HepG2 (cell line): Measurements from ENCODE around the gene CCDC74A. TPM values are rescaled to one million over a fixed set of nuclear protein-coding genes. Genes with fewer than 3 reads are reported as not detected.

Source experiments
- ATAC-seq: fragments of 200-7000 bp; cut with Tn5 transposase; 3 replicates; pipeline ENCODE4 v1.9.1; 2020; ENCODE audit warnings: mild to moderate bottlenecking, moderate library complexity
- BruUV-seq: library from RNA; stranded (reverse); fragments of 400-500 nt; replicated peaks from 2 replicates; lab custom pipeline; 2021; lab: Mats Ljungman, UMichigan
- CTCF ChIA-PET: fragments of 300-600 bp; formaldehyde crosslinking; extraction: SDS; loops from one replicate; lab custom pipeline; 2021; ENCODE audit warnings: low total read pairs, inconsistent platforms, low intra/inter-chr PET ratio; lab: Yijun Ruan, JAX
- POLR2A ChIA-PET: fragments of 350-600 bp; sonication (Branson Sonifier 250); formaldehyde crosslinking; loops from one replicate; lab custom pipeline; 2020; ENCODE audit warnings: antibody characterized with exemption, inconsistent platforms; lab: Yijun Ruan, JAX
- DNase-seq: peaks from one replicate; pipeline ENCODE4 v3.0.0-alpha.2; 2015; ENCODE audit warnings: low spot score
- FAIRE-seq: peaks from 3 replicates; lab custom pipeline; 2011; peaks lifted over from hg19 to GRCh38; lab: Jason Lieb, UNC
- H2AFZ ChIP-seq: one replicate; pipeline ENCODE4 v1.6.1; 2011; ENCODE audit warnings: low read length, inconsistent platforms
- H3K27ac ChIP-seq: fragments of 300-600 bp; 3 replicates; pipeline ENCODE4 v1.8.0; 2011; ENCODE audit warnings: mixed run types, mild to moderate bottlenecking, mixed read lengths, low read length, inconsistent platforms; ENCODE audit not compliant: insufficient read depth; ENCODE audit errors: extremely low read length
- H3K27me3 ChIP-seq, 2 experiments: fragments of 200-600 bp in 1 of 2; 2 replicates in 1 of 2; 3 replicates in 1 of 2; pipeline versions ENCODE4 v1.6.0 to v1.8.0; 2011; ENCODE audit warnings: low read length in 2 of 2, mild to moderate bottlenecking in 2 of 2, moderate library complexity in 2 of 2, inconsistent platforms in 1 of 2; ENCODE audit not compliant: insufficient read depth in 2 of 2, control insufficient read depth in 1 of 2
- H3K36me3 ChIP-seq, 2 experiments: fragments of 200-600 bp in 1 of 2; replicated peaks in 1 of 2; 2 replicates in 1 of 2; 3 replicates in 1 of 2; pipeline versions ENCODE4 v1.5.1 to v1.8.0; 2011; ENCODE audit warnings: low read length in 2 of 2, inconsistent platforms in 1 of 2; ENCODE audit not compliant: insufficient read depth in 2 of 2, control insufficient read depth in 1 of 2
- H3K4me1 ChIP-seq: 2 replicates; pipeline ENCODE4 v1.5.1; 2012; ENCODE audit warnings: low read length, inconsistent platforms; ENCODE audit not compliant: insufficient read depth
- H3K4me2 ChIP-seq: 2 replicates; pipeline ENCODE4 v1.6.0; 2011; ENCODE audit warnings: low read depth, low read length, inconsistent platforms
- H3K4me3 ChIP-seq, 3 experiments: fragments of 200-600 bp in 1 of 3; sonication (generic), shearing (Covaris generic) in 1 of 3; replicated peaks in 1 of 3; 2 replicates each; pipeline ENCODE4 v1.5.1; 2011 to 2016; ENCODE audit warnings: low read length in 3 of 3, inconsistent platforms in 2 of 3, low read depth in 2 of 3, mild to moderate bottlenecking in 2 of 3, control low read depth in 1 of 3, mixed read lengths in 1 of 3; ENCODE audit not compliant: insufficient read depth in 1 of 3
- H3K79me2 ChIP-seq: one replicate; pipeline ENCODE4 v1.6.1; 2011; ENCODE audit warnings: low read length, inconsistent platforms; ENCODE audit not compliant: insufficient read depth
- H3K9ac ChIP-seq: 2 replicates; pipeline ENCODE4 v1.6.0; 2011; ENCODE audit warnings: mild to moderate bottlenecking, low read depth, low read length, inconsistent platforms; ENCODE audit not compliant: insufficient read depth
- H3K9me3 ChIP-seq: 2 replicates; pipeline ENCODE4 v1.5.1; 2012; ENCODE audit warnings: mild to moderate bottlenecking, low read length
- H4K20me1 ChIP-seq: 2 replicates; pipeline ENCODE4 v1.6.0; 2011; ENCODE audit warnings: inconsistent platforms, mild to moderate bottlenecking, low read length, moderate library complexity; ENCODE audit not compliant: insufficient read depth
- GATA4 ChIP-seq: sonication (generic); IDR thresholded peaks from 2 replicates; pipeline ENCODE4 v1.6.1; 2016; ENCODE audit warnings: antibody characterized with exemption, low read depth, borderline replicate concordance
- NFKB2 ChIP-seq: sonication (generic); formaldehyde crosslinking; IDR thresholded peaks from 2 replicates; pipeline ENCODE4 v1.4.0; 2020; ENCODE audit warnings: missing genetic modification reagents, borderline replicate concordance
- PCBP2 ChIP-seq: fragments of 200-400 bp; formaldehyde crosslinking; optimal IDR thresholded peaks from 2 replicates; pipeline ENCODE3; 2018; ENCODE audit warnings: low read length, low read depth; ENCODE audit not compliant: poor library complexity, severe bottlenecking
- RFX1 ChIP-seq: fragments of 450-650 bp; IDR thresholded peaks from 2 replicates; pipeline ENCODE4 v1.6.1; 2017
- SIX4 ChIP-seq: sonication (generic); formaldehyde crosslinking; IDR thresholded peaks from 2 replicates; pipeline ENCODE4 v1.4.0; 2020; ENCODE audit warnings: missing genetic modification reagents
- SNRNP70 ChIP-seq: fragments of 200-400 bp; formaldehyde crosslinking; IDR thresholded peaks from 2 replicates; pipeline ENCODE4 v1.6.1; 2017; ENCODE audit warnings: mild to moderate bottlenecking, low read depth, low read length, moderate library complexity
- TBX3 ChIP-seq: fragments of 450-650 bp; IDR thresholded peaks from 2 replicates; pipeline ENCODE4 v1.6.1; 2017; ENCODE audit warnings: antibody characterized with exemption, mild to moderate bottlenecking, inconsistent platforms, borderline replicate concordance
- ZNF383 ChIP-seq: sonication (generic); formaldehyde crosslinking; IDR thresholded peaks from 2 replicates; pipeline ENCODE4 v1.4.0; 2020; ENCODE audit warnings: missing genetic modification reagents, mild to moderate bottlenecking, borderline replicate concordance
- ZNF557 ChIP-seq: sonication (generic); formaldehyde crosslinking; IDR thresholded peaks from 2 replicates; pipeline ENCODE4 v1.4.0; 2020; ENCODE audit warnings: missing genetic modification reagents
- ZNF558 ChIP-seq: sonication (generic); formaldehyde crosslinking; IDR thresholded peaks from 2 replicates; pipeline ENCODE4 v1.9.0; 2022; ENCODE audit warnings: mild to moderate bottlenecking, missing genetic modification reagents, borderline replicate concordance
- ZNF773 ChIP-seq: sonication (generic); formaldehyde crosslinking; IDR thresholded peaks from 2 replicates; pipeline ENCODE4 v1.4.0; 2020; ENCODE audit warnings: missing genetic modification reagents, borderline replicate concordance
- in situ Hi-C: cut with HindIII; loops from 2 replicates; pipeline ENCODE4 v1.10.0; 2017; ENCODE audit warnings: low pct_unique_long_range_greater_than_20kb; ENCODE audit not compliant: extremely low pct_ligation_motif_present
- intact Hi-C: fragments of 100-400 bp; cut with micrococcal nuclease; formaldehyde crosslinking; loops from one replicate; pipeline ENCODE4 v1.10.0; 2022; ENCODE audit not compliant: unreplicated experiment
- polyA plus RNA-seq, 8 experiments: library from polyadenylated mRNA; depleted of rRNA in 3 of 8; stranded (reverse) in 7 of 8; unstranded in 1 of 8; fragments of >200 nt; fragmentation: Illumina TruSeq in 4 of 8; extraction: Trizol in 4 of 8; gene quantifications; 2 replicates each; pipeline versions ENCODE4 v1.2.1 to v1.2.3, GENCODE V29; 2011 to 2016; ENCODE audit warnings: low read depth in 4 of 8, missing spikeins in 1 of 8, mixed read lengths in 1 of 8; ENCODE audit not compliant: insufficient read depth in 1 of 8
- total RNA-seq, 5 experiments: library from RNA; depleted of rRNA; stranded (reverse); fragments of >200 nt; fragmentation: Illumina TruSeq; extraction: Trizol; gene quantifications; 2 replicates each; pipeline ENCODE4 v1.2.3, GENCODE V29; 2016; ENCODE audit warnings: low read depth in 1 of 5
- TF ChIP-seq, protein P1 (sequence below): sonication (generic); formaldehyde crosslinking; IDR thresholded peaks from 2 replicates; pipeline ENCODE4 v1.8.0; 2022; ENCODE audit warnings: mild to moderate bottlenecking, missing genetic modification reagents
- TF ChIP-seq, protein P2 (sequence below): sonication (generic); formaldehyde crosslinking; IDR thresholded peaks from 2 replicates; pipeline ENCODE4 v1.5.0; 2020; ENCODE audit warnings: mild to moderate bottlenecking, missing genetic modification reagents, borderline replicate concordance
- TF ChIP-seq, protein P3 (sequence below): IDR thresholded peaks from 2 replicates; pipeline ENCODE4 v1.6.1; 2016; ENCODE audit warnings: mild to moderate bottlenecking

The CCDC74A gene
- total and polyA plus RNA-seq, 2 of the 13 experiments (the other 11 are each of a cell fraction or from before 2014, with no cell fraction given) = 0.15 to 0.17 TPM

DNA sequence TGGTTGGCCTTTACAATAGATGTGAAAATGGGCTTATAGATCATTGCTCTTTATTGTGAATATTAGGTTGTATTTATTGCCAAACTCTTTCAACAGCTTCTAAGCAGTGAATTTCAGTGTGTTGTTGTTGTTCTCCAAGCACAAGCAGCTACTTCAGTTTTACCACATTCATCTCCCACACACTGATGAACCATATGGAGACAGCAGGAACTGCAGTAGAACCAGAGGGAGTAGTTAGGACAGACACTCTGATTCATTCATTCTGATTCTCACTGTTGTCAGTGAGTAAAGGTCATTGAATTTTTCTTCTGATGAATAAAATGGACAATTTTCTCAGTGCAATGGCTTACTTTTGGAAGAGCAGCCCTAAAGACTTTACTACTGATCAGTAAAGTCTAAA is 40.2 kb downstream of the CCDC74A start:
- no peak overlapping the region for H3K9ac ChIP-seq
- peaks cover 0 to 27% of the 10 kb centered on the region in 2 experiments; a peak in 3 of 5 replicates for H3K27me3 ChIP-seq
- H3K4me1 ChIP-seq = no peaks in the 10 kb centered on the region
- no peaks in the 10 kb centered on the region for H3K9me3 ChIP-seq
- H3K27ac ChIP-seq = no peak overlapping the region
- in situ Hi-C loops (no loop called here), intact Hi-C loops (no loop called here)
- BruUV-seq = no TSS peak
- no peak overlapping the region for H3K4me2 ChIP-seq
- no peak overlapping the region for H2AFZ ChIP-seq
- ChIA-PET POLR2A (no interaction called here), CTCF (no interaction called here)
- H3K79me2 ChIP-seq = no peaks in the 10 kb centered on the region
- no peaks in the 10 kb centered on the region for H3K36me3 ChIP-seq
- FAIRE-seq (no peak), ATAC-seq (no peak), DNase-seq (no peak)
- no peak overlapping the region for H3K4me3 ChIP-seq
- no peaks in the 10 kb centered on the region for H4K20me1 ChIP-seq
- TF ChIP-seq NFKB2 (CRISPR knock-in tag) (no peak), ZNF383 (CRISPR knock-in tag) (no peak), SNRNP70 (no peak), ZNF773 (no peak), PCBP2 (no peak), TBX3 (no peak), ZNF558 (no peak), ZNF557 (CRISPR knock-in tag) (no peak), RFX1 (no peak), SIX4 (CRISPR knock-in tag) (no peak), GATA4 (no peak)
- TF ChIP-seq, protein P1, sequence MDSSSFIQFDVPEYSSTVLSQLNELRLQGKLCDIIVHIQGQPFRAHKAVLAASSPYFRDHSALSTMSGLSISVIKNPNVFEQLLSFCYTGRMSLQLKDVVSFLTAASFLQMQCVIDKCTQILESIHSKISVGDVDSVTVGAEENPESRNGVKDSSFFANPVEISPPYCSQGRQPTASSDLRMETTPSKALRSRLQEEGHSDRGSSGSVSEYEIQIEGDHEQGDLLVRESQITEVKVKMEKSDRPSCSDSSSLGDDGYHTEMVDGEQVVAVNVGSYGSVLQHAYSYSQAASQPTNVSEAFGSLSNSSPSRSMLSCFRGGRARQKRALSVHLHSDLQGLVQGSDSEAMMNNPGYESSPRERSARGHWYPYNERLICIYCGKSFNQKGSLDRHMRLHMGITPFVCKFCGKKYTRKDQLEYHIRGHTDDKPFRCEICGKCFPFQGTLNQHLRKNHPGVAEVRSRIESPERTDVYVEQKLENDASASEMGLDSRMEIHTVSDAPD (CRISPR knock-in tag) = no peak
- TF ChIP-seq, protein P2, sequence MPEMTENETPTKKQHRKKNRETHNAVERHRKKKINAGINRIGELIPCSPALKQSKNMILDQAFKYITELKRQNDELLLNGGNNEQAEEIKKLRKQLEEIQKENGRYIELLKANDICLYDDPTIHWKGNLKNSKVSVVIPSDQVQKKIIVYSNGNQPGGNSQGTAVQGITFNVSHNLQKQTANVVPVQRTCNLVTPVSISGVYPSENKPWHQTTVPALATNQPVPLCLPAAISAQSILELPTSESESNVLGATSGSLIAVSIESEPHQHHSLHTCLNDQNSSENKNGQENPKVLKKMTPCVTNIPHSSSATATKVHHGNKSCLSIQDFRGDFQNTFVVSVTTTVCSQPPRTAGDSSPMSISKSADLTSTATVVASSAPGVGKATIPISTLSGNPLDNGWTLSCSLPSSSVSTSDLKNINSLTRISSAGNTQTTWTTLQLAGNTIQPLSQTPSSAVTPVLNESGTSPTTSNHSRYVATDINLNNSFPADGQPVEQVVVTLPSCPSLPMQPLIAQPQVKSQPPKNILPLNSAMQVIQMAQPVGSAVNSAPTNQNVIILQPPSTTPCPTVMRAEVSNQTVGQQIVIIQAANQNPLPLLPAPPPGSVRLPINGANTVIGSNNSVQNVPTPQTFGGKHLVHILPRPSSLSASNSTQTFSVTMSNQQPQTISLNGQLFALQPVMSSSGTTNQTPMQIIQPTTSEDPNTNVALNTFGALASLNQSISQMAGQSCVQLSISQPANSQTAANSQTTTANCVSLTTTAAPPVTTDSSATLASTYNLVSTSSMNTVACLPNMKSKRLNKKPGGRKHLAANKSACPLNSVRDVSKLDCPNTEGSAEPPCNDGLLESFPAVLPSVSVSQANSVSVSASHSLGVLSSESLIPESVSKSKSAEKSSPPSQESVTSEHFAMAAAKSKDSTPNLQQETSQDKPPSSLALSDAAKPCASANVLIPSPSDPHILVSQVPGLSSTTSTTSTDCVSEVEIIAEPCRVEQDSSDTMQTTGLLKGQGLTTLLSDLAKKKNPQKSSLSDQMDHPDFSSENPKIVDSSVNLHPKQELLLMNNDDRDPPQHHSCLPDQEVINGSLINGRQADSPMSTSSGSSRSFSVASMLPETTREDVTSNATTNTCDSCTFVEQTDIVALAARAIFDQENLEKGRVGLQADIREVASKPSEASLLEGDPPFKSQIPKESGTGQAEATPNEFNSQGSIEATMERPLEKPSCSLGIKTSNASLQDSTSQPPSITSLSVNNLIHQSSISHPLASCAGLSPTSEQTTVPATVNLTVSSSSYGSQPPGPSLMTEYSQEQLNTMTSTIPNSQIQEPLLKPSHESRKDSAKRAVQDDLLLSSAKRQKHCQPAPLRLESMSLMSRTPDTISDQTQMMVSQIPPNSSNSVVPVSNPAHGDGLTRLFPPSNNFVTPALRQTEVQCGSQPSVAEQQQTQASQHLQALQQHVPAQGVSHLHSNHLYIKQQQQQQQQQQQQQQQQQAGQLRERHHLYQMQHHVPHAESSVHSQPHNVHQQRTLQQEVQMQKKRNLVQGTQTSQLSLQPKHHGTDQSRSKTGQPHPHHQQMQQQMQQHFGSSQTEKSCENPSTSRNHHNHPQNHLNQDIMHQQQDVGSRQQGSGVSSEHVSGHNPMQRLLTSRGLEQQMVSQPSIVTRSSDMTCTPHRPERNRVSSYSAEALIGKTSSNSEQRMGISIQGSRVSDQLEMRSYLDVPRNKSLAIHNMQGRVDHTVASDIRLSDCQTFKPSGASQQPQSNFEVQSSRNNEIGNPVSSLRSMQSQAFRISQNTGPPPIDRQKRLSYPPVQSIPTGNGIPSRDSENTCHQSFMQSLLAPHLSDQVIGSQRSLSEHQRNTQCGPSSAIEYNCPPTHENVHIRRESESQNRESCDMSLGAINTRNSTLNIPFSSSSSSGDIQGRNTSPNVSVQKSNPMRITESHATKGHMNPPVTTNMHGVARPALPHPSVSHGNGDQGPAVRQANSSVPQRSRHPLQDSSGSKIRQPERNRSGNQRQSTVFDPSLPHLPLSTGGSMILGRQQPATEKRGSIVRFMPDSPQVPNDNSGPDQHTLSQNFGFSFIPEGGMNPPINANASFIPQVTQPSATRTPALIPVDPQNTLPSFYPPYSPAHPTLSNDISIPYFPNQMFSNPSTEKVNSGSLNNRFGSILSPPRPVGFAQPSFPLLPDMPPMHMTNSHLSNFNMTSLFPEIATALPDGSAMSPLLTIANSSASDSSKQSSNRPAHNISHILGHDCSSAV (CRISPR knock-in tag) = no peak
- TF ChIP-seq, protein P3, sequence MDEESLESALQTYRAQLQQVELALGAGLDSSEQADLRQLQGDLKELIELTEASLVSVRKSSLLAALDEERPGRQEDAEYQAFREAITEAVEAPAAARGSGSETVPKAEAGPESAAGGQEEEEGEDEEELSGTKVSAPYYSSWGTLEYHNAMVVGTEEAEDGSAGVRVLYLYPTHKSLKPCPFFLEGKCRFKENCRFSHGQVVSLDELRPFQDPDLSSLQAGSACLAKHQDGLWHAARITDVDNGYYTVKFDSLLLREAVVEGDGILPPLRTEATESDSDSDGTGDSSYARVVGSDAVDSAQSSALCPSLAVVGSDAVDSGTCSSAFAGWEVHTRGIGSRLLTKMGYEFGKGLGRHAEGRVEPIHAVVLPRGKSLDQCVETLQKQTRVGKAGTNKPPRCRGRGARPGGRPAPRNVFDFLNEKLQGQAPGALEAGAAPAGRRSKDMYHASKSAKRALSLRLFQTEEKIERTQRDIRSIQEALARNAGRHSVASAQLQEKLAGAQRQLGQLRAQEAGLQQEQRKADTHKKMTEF = no peak
